NT2/D1 (cell line): ENCODE data around the gene SLIT3.

Source experiments
- SUZ12 ChIP-seq: IDR thresholded peaks from 2 replicates; pipeline ENCODE4 v1.6.1; 2011; ENCODE audit not compliant: insufficient read length, insufficient read depth; ENCODE audit errors: extremely low read depth
- YY1 ChIP-seq: IDR thresholded peaks from 2 replicates; pipeline ENCODE4 v1.6.1; 2011; ENCODE audit not compliant: insufficient read length, insufficient read depth
- ZNF274 ChIP-seq: IDR thresholded peaks from 2 replicates; pipeline ENCODE4 v1.6.1; 2011; ENCODE audit warnings: mild to moderate bottlenecking, low read depth, low read length

DNA sequence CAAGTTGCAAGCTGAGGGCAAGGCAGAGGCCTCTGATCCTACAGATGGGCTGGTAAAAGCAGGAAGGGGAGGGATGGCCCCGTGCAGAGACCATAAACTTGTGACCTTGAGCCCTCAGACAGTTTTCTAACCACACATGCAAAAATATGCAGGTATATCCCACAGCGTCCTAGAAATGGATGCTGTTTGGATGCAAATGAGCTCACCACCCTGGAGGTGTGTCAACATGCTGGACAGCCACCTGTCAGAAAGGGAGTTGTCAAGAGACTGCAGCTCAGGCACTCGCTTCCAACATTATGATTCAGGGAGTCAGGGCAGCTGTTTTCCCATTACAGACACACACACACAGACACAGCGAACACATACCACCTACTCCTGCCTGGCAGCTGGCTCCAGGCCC, 624.4 kb downstream of the SLIT3 start:
- no peak for TF ChIP-seq ZNF274
- TF ChIP-seq SUZ12: no peak
- TF ChIP-seq YY1: no peak
